Activated CD4-positive, alpha-beta T cell treated with anti-CD3 and anti-CD28 coated beads for 4 hours (primary cell): ENCODE measurements around the gene WDR64.
"Not testable (repeated sequence)": the region's sequence is repeated elsewhere in the genome, so short reads cannot be mapped to it uniquely, and the experiment has no call there.

Experiments used
- DNase-seq, 2 donors: peaks; one replicate each; pipeline ENCODE4 v3.0.0-alpha.2; 2020

WDR64 gene

DNA sequence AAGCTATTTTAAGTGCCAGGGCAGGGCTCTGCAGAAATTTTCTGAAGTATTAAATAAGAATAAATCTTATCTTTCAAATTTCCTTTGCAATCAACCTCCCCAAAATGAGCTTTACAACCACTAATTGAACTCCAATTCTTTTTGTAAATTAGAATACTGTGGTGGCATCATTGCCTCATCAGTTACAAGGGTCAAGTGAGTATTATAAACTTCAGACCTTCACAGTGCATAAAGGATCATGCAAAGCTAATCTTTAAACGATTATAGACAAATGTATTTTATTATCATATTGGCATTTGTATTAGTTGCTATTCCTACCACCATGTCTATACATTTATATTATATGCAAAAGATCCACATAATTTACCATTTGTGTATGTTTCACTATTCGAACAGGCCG lies 19.1 kb upstream of the WDR64 start:
- no peak for DNase-seq

DNA sequence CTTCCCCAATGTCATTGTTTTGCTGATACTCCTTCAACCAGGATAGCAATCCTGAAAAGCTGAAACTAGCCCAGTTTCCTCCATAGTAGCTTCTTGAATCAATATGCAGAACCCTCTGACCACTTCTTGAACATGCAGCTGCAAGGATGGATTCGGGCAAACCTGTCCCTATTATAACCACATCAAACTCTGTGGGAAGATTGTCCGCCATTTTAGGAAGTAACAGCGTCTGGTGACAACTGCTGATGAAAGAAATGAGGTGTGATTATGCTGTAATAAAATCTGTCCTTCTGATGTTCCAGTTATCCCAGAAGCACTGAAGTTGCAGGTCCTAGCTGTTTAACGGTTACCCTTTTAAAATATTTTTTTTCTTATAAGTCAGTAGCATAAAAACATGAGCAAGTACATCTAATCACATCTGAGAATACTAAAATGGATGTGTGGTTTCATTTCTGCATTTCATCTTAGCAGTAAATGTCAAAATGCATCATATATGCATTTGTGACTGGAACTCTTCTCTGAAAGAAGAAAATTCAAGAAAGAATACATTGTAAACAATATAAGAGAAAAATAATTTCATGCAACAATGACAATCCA lies 16.4 kb upstream of the WDR64 start:
- DNase-seq = no peak

DNA sequence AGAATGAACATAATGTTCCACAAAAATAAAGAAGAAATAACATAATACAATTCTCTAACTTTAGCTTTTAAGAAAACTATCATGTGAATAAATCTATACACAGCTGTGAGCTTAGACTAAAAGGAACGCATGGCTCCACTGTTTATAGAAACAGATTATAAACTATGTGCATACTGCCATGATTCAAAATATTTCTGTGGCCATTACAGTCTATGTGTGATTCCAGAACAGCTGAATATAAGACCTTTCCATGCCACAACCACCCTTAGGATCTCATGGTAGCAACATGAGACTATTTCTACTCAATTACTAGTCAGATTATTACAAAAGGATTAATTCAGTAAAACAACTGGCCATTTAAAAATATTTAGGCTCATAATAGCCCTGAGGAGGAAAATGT lies 15.8 kb upstream of the WDR64 start:
- DNase-seq = no peak

DNA sequence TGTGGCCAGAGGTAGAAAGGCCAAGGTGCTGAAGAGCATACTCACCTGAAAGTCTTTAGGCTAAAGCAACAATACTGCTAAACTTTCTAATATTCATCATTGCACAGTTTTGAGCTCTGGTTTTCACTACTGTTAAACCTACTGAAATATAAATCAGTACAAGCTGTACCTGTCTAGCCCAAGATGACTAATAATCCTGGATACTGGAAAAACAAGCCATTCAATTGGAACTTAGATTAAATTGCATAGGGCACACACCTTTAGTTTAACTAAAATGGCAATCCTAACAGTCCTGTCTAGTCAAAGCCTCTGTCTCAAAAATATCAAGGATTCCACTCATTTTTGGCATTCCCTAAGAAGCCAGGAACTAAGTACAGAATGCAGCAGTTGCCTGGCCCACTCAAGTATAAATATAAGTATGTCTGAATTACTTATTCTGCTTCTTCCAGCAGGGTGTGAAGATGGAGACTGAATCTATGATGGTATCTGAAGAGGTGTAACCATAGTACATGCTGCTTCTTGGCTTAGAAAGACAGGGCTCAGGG lies 15.0 kb upstream of the WDR64 start:
- DNase-seq = no peak

DNA sequence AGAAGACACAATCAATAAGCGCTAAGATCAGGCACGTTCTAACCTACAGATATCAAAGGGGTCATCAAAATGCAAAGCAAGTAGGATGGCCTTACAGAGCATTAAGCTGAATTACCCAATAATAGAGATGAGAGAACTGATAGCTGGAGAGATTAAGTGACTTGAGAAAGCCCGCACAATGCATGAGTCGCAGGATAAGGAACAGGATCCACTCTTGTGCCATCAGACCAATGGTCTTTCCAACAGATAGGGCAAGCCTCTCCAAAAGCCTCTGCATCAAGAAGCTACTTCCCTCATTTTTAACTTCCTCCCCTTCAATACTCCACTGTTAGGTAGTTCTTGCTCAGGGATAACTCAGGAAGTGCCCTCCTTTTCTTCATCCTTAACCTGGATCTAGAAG lies 14.5 kb upstream of the WDR64 start:
- no peak for DNase-seq

DNA sequence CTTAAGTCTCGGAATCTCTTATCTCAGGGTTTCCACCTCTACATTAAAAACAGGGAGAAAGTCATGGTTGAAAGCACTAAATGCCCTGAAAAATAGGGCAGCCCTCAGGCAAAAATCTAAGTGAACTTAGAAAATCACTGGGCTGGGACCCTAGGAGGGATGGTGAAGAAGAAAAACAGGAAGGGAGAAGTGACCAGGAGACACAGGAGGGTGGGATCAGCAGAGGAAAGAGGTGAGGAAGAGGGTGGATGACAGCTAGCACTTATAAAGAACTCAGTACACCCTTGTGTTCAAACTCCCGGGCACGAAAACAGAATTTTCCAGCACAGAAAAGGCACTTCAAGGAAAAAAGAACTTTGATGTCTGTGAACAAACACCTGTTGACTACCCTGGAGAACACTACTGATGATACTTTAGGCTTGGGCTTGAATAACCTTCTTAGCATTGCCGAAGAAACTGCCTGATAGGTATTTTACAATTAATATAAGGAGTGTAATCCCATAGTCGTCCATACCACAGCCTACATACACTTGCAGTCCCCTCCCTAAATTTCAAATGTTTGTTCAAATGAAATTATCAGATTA lies 13.9 kb upstream of the WDR64 start:
- DNase-seq = no peak

DNA sequence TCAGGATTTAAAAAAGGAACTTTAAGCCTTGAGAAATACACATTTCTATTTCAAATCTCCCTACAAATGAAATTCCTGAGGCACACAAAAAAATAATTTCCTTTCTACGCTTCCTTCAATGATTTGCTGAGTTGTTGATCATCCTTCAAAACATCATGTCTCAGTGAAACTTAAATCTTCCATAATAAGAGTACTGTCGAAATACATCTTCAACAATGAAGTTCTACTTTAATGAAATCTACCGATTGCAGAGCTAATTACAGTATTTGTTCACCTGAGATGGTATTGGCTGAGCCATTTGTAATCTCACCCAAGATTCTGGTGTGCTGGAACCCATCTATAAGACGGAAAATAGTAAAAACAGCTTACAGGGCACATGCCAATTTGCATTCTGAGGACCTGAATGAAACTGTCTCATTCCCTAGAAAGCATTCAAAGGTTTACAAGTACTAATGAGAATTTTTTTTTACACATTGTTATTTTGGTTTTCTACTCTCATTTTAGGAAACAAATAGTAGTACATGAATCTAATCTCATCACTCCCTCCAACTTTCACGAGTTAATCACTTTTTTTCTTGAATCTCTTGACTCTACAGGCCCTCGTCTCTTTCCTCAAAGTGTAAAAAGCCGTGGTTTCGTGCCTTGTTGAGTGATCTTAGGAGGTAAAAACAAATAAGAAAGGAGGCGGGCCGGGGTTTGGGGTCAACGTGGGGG lies 13.0 kb upstream of the WDR64 start:
- DNase-seq = no peak

DNA sequence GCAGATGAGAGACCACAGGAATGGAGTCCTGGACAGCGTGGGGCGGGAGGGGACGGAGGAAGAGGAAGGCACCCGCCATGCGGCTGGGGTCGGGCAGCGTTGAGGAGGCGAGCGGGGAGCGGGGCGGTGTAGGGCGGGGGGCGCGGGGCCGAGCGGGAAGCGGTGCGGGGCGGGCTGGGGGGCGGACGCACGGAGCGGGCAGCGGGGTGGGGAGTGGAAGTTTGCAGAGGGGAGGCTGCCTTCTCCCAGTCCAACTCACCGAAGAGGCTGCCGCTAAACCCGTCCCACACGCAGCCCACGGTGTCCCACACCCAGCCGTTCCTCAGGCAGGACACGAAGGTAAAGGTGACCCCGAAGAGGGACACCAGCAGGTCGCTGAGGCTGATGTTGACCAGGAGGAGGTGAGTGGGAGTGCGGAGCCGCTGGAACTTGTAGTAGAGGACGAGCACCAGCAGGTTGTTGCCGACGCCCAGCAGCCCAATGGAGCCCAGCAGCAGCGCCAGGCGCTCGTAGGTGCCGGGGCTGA lies 12.4 kb upstream of the WDR64 start:
- peak; percentile 12 to 28 for DNase-seq

DNA sequence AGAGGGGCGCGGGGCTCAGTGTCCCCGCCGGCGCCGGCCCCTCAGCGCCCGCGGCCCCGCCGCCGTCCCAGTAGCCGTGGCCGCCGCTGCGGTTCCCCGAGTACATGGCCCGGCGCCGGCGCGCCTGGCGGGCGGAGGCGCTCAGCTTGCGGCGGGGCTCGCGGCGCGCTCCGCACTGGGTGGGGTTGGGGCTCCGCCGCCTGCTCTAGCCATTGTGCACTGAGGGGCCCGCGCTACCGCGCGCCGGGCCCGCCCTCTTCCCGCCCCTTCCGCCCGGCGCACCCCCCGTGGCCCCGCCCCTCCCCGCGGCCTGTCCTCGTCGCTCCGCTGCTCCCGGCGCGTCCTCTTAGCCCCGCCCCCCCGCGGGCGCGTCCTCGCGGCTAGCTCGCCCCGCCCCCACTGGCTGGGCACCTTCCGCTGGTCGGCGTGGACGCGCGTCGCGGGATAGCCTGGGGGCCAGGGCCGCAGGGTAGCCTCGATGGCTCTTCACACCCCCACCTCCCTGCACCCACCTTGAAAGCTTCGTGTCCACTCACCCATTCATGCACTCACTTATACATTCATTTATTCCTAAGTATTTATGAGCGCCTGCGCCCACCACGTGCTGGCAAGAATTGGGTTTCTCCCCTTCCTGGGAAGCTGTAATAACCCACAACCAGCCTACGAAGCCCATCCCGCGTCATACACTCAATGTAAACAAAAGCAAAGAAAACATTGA lies 11.8 kb upstream of the WDR64 start, which contains the start of the genes CHML and OPN3:
TSS of gene CHML (minus strand) at position 221 of the 718 bp plus-strand sequence. CDS start 4,603 bp downstream, outside the sequence.
TSS of gene OPN3 (minus strand) at position 221 of the 718 bp plus-strand sequence. CDS start at position 106, 115 bp downstream.
- peak; percentile 89 to 91 for DNase-seq

DNA sequence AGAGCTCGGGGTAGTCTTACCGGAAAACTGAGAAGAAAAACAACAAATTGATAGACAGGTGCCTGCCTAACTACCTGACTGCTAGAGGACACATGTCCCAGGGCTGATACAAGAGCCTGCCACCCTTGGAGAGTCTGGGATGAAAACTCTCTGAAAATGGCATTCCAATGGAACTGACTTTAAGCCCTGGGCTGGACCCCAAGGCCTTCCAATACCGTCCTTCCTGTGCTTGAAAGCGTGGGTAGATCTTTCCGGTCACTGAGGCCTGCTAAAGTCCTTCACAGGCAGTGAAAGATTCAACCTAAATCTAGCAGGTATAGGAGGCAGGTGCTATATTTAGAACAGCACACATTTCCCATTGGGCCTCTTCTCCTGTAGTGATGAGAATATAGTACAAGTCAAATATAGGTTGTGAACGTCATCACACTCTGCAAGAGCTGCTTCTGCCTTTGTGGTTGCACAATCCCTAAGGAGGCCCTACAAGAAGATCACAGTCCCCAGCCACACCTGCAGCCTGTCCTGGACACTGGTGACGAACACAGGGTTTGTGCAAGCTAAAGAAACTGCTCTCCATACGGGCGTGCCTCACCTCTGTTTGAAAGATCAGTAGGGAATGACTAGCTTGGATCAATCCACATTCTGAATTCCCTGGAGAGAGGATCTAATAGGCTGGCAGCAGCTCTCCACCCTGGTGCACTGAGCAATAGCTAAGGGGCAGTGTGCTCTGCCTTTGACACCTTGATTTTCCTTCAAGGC lies 11.0 kb upstream of the WDR64 start:
- DNase-seq = no peak

DNA sequence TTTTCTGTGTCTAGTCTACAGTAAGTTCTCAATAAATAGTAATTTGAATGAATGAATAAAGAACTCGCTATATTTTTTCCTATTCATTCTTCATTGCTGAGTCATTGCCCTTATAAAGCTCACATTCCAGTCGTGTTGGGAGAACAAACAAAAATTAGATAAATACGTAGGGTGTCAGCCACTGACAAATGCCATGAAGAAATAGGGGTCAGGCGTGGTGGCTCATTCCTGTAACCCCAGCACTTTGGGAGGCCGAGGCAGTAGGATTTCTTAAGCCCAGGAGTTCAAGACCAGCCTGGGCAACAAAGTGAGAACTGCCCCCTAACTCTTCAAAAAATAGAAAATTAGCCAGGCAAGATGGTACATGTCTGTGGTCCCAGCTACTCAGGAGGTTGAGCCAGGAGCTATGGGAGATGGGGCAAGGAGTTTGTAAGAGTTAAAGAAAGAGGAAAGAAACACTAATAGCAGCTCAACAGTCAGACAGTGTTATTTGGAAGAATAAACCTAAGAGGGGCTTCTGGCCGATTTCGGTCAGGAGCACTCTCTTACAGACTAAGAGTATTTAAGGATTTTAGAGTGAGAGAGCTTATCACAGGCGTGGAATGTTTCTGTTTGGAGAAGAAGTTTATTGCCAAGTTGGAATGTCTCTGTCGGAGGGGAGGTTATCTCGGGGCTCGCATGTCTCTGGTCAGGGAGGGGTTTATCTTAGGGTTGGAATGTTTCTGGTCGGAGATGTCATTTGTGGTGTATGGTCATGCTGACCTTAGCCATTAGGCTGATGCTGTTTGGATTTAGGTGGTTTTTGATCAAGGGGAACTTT lies 10.1 kb upstream of the WDR64 start:
- no peak for DNase-seq

DNA sequence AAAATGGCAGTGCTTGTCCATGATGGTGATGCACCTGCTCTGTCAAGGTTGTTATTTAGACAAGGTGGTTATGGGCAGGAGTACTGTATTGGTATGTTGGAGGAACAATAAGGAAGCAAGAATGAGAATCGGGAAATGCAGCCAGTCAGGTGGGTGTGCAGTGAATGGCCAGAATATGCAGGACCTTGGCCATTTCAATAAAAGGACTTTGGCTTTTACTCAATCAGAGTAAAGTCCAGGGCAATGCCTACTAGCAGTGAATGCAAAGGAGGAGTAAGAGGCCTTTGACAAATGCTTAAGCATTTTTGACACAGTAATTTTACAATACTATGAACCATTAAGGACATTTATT lies 9.5 kb upstream of the WDR64 start:
- DNase-seq = no peak

DNA sequence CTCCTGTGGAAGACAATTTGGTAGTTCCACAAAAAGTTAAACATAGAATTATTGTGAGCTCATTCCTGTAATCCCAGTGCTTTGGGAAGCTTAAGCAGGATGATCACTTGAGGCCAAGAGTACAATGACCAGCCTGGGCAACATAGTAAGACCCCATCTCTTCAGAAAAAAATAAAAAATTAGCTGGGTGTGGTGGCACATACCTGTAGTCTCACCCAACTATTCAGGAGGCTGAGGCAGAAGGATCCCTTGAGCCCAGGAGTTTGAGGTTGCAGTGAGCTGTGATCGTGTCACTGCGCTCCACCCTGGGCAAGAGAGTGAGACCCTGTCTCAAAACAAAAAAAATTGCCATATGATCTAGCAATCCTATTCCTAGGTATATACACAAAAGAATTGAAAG lies 7.8 kb upstream of the WDR64 start:
- DNase-seq = no peak

DNA sequence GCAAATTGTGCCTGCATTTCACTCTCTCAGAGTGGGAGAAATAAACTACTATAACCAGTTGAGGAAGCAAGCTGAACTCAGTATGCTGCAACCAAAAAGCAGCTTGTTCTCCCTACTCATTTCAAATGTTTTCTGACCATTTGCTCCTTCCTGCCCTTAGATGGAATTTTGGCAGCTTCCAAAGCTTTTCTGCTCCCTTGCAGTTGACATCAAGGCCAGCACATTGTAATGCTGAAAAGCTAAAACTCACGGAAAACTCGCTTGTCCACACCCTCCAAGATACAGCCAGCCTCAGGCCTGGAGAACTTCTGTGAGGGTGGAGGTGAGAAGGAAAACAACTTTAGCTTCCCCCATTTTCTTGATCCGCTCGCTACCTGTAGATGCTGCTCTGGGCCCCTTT lies 6.9 kb upstream of the WDR64 start:
- DNase-seq = no peak

DNA sequence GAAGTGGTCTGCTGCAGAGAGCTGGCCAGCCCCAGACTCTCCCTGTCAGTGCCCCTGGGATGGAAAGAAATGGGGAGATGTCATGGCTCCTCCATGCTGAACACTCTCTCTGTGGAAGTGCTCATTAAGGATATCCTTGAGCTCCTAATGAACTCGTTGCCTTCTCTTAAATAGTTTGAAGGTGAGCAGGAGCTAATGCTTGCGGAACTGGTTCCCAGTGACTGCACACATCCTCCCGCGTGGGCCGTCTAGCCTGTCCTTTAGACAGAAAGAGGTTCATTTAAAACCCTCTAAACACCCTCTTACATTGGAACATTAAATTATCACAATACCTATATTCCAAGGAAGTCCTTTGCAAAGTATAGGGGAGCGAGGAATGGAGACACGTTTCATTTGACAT lies 5.9 kb upstream of the WDR64 start:
- no peak for DNase-seq

DNA sequence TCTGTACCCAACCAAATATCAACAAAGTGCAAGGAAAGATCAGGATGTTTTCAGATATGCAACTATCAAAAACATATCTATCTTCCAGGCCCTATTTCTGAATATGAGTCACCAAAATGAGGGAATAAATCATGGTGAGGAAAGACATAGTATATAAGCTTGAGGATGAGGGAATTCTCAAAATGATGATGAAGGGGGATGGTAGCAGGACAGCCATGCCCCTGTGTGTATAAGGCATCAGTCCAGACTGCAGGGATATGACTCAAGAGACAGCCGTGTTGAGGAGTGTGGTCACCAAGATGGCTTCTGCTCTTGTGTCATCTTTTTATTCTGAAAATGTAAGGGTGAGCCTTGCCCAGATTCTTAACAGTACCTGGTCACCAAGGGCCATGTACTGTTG lies 4.4 kb upstream of the WDR64 start:
- DNase-seq = no peak

DNA sequence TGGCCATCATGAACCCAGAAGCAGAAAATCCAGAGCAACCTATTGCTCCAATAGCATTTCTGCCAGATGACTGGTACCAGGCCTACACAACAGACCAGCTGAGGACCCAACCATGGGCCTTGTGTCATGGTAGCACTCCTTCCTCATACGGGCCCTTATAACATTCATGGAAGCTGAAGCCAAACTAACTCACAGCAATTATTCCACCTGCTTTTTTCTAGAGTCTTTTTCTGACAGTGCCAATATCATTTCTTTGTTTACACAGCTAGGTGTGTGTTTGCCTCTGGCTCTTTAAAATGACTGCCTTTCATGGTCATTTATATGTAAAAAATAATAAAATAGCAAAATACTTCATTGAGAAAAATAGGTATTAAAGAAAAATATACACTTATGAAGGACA lies 3.9 kb upstream of the WDR64 start:
- no peak for DNase-seq

DNA sequence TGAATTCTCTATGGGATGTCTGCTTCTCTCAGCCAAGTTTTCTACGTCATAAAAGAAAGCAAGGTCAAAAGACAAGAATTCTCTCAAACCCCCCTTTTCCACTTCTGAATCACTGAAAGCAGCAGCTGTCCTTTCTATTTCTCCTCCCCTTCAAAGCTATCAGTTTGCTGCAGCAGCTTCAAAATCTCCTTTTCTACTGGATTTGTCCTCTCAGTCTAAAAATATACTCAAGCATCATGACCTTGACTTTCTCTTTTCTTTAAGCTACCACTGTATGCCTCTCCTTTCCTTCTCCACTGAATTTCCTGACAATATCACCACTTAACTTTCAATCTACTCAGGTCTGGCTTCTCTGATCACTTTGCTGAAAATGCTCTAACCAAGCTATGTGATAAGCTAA lies 1.9 kb downstream of the WDR64 start:
- DNase-seq = no peak

DNA sequence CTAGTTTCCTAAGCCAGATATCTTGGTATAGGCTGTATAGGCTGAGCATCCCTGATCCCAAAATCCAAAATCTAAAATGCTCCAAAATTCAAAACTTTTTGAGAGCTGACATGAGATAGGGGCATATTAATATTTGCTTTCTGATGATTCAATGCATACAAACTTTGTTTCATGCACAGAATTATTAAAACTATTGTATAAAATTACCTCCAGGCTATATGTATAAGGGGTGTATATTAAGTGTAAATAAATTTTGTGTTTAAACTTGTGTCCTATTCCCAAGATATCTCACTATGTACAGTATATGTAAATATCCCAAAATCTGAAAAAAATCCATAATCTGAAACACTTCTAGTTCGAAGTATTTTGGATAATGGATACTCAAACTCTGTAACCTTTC lies 2.6 kb downstream of the WDR64 start:
- no peak for DNase-seq

DNA sequence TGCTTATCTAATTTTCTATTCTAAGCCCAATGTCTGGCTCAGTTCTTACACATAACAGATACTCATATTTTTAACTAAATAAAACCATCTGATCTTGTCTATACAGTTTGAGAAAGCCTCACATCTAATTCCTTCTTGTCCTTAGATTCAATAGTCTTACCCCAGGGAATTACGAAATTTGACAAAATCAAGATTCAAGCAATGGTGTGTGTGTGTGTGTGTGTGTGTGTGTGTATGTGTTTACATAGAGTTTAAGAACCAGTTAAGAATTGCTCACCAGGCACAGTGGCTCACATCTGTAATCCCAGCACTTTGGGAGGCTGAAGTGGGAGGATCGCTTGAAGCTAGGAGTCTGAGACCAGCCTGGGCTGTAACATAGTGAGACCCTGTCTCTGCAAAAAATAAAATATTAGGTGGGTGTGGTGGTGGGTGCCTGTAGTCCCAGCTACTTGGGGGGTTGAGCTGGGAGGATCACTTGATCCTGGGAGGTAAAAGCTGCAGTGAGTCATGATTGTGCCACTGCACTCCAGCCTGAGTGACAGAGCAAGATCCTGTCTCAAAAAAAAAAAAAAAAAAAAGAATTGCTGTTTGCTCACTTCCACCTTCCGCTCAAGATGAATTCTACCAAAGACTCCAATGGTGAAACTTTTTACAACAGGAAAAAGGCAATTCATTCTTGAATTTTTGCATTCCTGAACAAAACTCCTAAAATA lies 6.2 kb downstream of the WDR64 start:
- DNase-seq = no peak

DNA sequence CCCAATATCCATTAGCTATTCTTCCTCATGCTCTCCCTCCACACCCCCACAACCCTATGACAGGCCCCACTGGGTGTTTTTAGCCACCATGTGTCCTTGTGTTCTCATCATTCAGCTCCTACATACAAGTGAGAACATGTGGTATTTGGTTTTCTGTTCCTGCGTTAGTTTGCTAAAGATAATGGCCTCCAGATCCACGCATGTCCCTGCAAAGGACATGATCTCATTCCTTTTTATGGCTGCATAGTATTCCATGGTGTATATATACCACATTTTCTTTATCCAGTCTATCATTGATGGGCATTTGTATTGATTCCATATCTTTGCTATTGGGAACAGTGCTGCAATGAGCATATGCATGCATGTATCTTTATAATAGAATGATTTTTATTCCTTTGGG lies 6.9 kb downstream of the WDR64 start:
- DNase-seq = not testable (repeated sequence)
